Astrocyte (in vitro differentiated cells and primary cell): ENCODE results near the gene DHX58. TPM values are rescaled to one million over a fixed set of nuclear protein-coding genes. Genes with fewer than 3 reads are reported as not detected.
"Not testable (repeated sequence)": the region's sequence is repeated elsewhere in the genome, so short reads cannot be mapped to it uniquely, and the experiment has no call there.

Experiments used
- DNase-seq: peaks from one replicate; pipeline ENCODE4 v3.0.0-alpha.2; 2010; ENCODE audit warnings: low read depth
- FAIRE-seq: peaks from 2 replicates; lab custom pipeline; 2011; peaks lifted over from hg19 to GRCh38; lab: Jason Lieb, UNC
- H2AFZ ChIP-seq: 2 replicates; pipeline ENCODE4 v1.6.0; 2012; ENCODE audit warnings: low read depth, low read length, inconsistent platforms
- H3K27ac ChIP-seq: 2 replicates; pipeline ENCODE4 v1.5.1; 2011; ENCODE audit warnings: low read depth, low read length, inconsistent platforms
- H3K27me3 ChIP-seq: 2 replicates; pipeline ENCODE4 v1.6.0; 2011; ENCODE audit warnings: low read length, inconsistent platforms; ENCODE audit not compliant: insufficient read depth
- H3K36me3 ChIP-seq: 2 replicates; pipeline ENCODE4 v1.5.1; 2011; ENCODE audit warnings: low read length, inconsistent platforms; ENCODE audit not compliant: insufficient read depth
- H3K4me1 ChIP-seq: 2 replicates; pipeline ENCODE4 v1.5.1; 2011; ENCODE audit warnings: low read length, inconsistent platforms; ENCODE audit not compliant: insufficient read depth
- H3K4me2 ChIP-seq: 2 replicates; pipeline ENCODE4 v1.6.0; 2012; ENCODE audit warnings: low read length, inconsistent platforms
- H3K4me3 ChIP-seq: 2 replicates; pipeline ENCODE4 v1.5.1; 2011; ENCODE audit warnings: low read depth, mild to moderate bottlenecking, low read length, inconsistent platforms; ENCODE audit not compliant: insufficient read depth
- H3K79me2 ChIP-seq: 2 replicates; pipeline ENCODE4 v1.6.0; 2012; ENCODE audit warnings: mild to moderate bottlenecking, low read length, inconsistent platforms; ENCODE audit not compliant: insufficient read depth
- H3K9ac ChIP-seq: 2 replicates; pipeline ENCODE4 v1.6.0; 2012; ENCODE audit warnings: mild to moderate bottlenecking, low read length, inconsistent platforms
- H3K9me3 ChIP-seq: 2 replicates; pipeline ENCODE4 v1.5.1; 2012; ENCODE audit warnings: low read depth, mild to moderate bottlenecking, low read length, inconsistent platforms; ENCODE audit not compliant: insufficient read depth
- H4K20me1 ChIP-seq: 2 replicates; pipeline ENCODE4 v1.6.0; 2012; ENCODE audit warnings: low read length, inconsistent platforms; ENCODE audit not compliant: insufficient read depth
- H3K27ac Mint-ChIP-seq: one replicate; pipeline ENCODE4 v1.8.0; 2021; ENCODE audit warnings: mild to moderate bottlenecking, mixed read lengths; ENCODE audit not compliant: unreplicated experiment
- H3K27me3 Mint-ChIP-seq: one replicate; pipeline ENCODE4 v1.8.0; 2021; ENCODE audit warnings: low read depth, mixed read lengths; ENCODE audit not compliant: unreplicated experiment
- H3K36me3 Mint-ChIP-seq: one replicate; pipeline ENCODE4 v1.8.0; 2021; ENCODE audit warnings: low read depth, mixed read lengths; ENCODE audit not compliant: unreplicated experiment
- H3K4me1 Mint-ChIP-seq: one replicate; pipeline ENCODE4 v1.8.0; 2021; ENCODE audit warnings: low read depth, mixed read lengths; ENCODE audit not compliant: unreplicated experiment
- H3K4me3 Mint-ChIP-seq: one replicate; pipeline ENCODE4 v1.8.0; 2021; ENCODE audit warnings: mild to moderate bottlenecking, moderate library complexity, mixed read lengths; ENCODE audit not compliant: unreplicated experiment
- H3K9me3 Mint-ChIP-seq: one replicate; pipeline ENCODE4 v1.8.0; 2021; ENCODE audit warnings: mild to moderate bottlenecking, mixed read lengths; ENCODE audit not compliant: unreplicated experiment
- CTCF ChIP-seq: IDR thresholded peaks from 2 replicates; pipeline ENCODE4 v1.5.1; 2011; ENCODE audit warnings: low read depth, mild to moderate bottlenecking, inconsistent platforms, low read length, moderate library complexity; ENCODE audit not compliant: insufficient read depth
- EZH2 ChIP-seq: IDR thresholded peaks from 2 replicates; pipeline ENCODE4 v1.6.1; 2012; ENCODE audit warnings: mild to moderate bottlenecking, low read length, inconsistent platforms; ENCODE audit not compliant: insufficient read depth
- total RNA-seq: library from RNA; stranded (reverse); gene quantifications from 2 replicates; pipeline ENCODE4 v1.2.1, GENCODE V29; 2021

DHX58 gene
- total RNA-seq, 1 donor from 2014 or later, result 5.4 TPM

DNA sequence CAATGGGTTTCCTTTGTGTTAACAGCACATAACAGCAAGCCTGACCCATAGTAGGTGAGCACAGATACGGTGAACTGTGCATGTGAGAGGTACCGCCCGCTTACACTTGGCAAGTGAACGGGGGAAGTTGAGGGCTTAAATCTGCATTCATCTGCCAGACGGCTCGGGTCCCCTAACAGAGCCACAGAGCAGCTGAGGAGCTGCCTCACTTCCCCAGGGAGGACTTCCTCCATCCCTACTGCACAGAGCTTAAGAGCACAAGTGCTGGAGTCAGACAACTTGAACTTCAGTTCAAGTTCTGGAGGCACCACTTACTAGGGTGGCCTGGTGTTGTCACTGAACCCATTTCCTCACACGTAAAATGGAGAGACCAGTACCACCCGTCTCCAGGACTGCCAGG is 28.9 kb upstream of the DHX58 start:
- peaks cover 11% of the 10 kb centered on the region for H3K36me3 Mint-ChIP-seq
- peak overlapping the region; percentile 69 for H3K4me2 ChIP-seq
- H3K36me3 ChIP-seq, result peaks cover 3% of the 10 kb centered on the region
- H3K4me1 Mint-ChIP-seq, result peaks cover 49% of the 10 kb centered on the region
- no peaks in the 10 kb centered on the region for H3K27me3 ChIP-seq
- no peak for DNase-seq
- H3K9me3 ChIP-seq, result no peaks in the 10 kb centered on the region
- no peak overlapping the region for H3K4me3 ChIP-seq
- no peak overlapping the region for H3K9ac ChIP-seq
- no peaks in the 10 kb centered on the region for H3K9me3 Mint-ChIP-seq
- H3K4me1 ChIP-seq, result peaks cover 20% of the 10 kb centered on the region
- H3K27me3 Mint-ChIP-seq, result no peaks in the 10 kb centered on the region
- FAIRE-seq, result no peak
- H4K20me1 ChIP-seq, result peaks cover 71% of the 10 kb centered on the region
- no peak overlapping the region for H3K27ac ChIP-seq
- peaks cover 83% of the 10 kb centered on the region for H3K79me2 ChIP-seq
- H3K27ac Mint-ChIP-seq, result peak overlapping the region; percentile 69
- H3K4me3 Mint-ChIP-seq, result peak overlapping the region; percentile 62
- no peak for TF ChIP-seq EZH2
- TF ChIP-seq CTCF, result no peak
- no peak overlapping the region for H2AFZ ChIP-seq

DNA sequence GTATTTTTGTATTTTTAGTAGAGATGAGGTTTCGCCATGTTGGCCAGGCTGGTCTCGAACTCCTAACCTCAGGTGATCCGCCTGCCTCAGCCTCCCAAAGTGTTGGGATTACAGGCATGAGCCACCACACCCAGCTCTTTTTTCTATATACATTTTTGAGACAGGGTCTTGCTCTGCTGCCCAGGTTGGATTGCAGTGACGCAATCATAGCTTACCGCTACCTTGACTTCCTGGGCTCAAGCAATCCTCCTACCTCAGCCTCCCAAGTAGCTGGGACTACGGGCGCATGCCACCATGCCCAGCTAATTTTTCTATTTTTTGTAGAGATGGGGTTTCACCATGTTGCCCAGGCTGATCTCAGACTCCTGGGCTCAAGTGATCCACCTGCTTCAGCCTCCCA is 28.2 kb upstream of the DHX58 start:
- H3K4me1 ChIP-seq, result peaks cover 27% of the 10 kb centered on the region
- peaks cover 86% of the 10 kb centered on the region for H3K79me2 ChIP-seq
- not testable (repeated sequence) for H3K9me3 Mint-ChIP-seq, H3K27ac ChIP-seq, H3K9ac ChIP-seq, H3K27me3 Mint-ChIP-seq, H3K4me2 ChIP-seq, H3K36me3 ChIP-seq, H2AFZ ChIP-seq, DNase-seq, H3K4me3 ChIP-seq, FAIRE-seq, H3K27ac Mint-ChIP-seq, H3K27me3 ChIP-seq, H3K9me3 ChIP-seq
- Mint-ChIP-seq H3K36me3 (peaks cover 12% of the 10 kb centered on the region), H3K4me1 (peaks cover 55% of the 10 kb centered on the region), H3K4me3 (peak overlapping the region; percentile 62)
- peaks cover 71% of the 10 kb centered on the region for H4K20me1 ChIP-seq

DNA sequence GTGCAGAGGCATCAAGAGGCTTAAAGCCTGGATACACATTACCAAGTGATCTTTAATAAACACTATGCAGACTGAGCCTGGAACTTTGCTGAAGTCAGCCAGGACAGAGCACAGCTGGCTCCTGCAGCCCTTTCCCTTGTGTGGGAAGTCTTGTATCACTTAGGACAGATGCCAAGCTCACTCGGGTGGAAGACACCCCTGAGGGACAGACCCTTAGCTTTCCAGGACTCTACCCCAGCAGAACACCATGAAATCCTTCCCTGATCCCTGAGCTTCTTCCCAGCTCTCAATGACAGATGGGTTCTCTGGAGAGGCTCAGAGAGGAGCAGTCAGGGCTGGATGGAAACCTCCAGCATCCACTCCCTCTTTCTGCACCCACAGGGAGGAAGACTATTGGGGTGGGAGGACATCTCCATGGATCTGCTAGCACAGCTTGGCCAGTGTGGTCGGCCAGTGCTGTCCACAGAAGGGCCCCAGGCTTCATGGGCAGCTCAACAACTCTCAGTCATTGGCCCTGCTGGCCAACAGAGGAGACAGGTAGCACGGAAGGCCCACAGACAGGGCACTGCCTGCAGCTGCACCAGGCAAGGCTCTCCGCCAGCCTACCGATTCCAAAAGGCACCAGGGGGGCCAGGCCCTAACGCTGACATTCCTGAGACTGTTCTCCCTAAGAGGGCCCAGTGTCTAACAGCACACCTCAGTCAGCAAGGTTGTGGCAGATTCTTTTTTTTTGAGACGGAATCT is 26.4 kb upstream of the DHX58 start:
- Mint-ChIP-seq H3K4me3 (no peak overlapping the region), H3K4me1 (peaks cover 69% of the 10 kb centered on the region), H3K27me3 (no peaks in the 10 kb centered on the region), H3K27ac (no peak overlapping the region), H3K36me3 (peaks cover 9% of the 10 kb centered on the region), H3K9me3 (no peaks in the 10 kb centered on the region)
- Histone ChIP-seq H4K20me1 (peaks cover 82% of the 10 kb centered on the region), H2AFZ (no peak overlapping the region), H3K27ac (no peak overlapping the region), H3K4me3 (no peak overlapping the region), H3K9me3 (no peaks in the 10 kb centered on the region), H3K4me2 (no peak overlapping the region), H3K36me3 (no peaks in the 10 kb centered on the region), H3K27me3 (no peaks in the 10 kb centered on the region), H3K9ac (no peak overlapping the region), H3K79me2 (peaks cover 92% of the 10 kb centered on the region), H3K4me1 (peaks cover 35% of the 10 kb centered on the region)
- no peak for TF ChIP-seq CTCF
- DNase-seq, result no peak
- no peak for FAIRE-seq
